Sigmoid colon (tissue), 4 donors: ENCODE results near the gene P2RX3.

ENCODE experiments used
- EP300 ChIP-seq, 4 donors: sonication (generic); formaldehyde crosslinking; IDR thresholded peaks; one replicate each; pipeline ENCODE4 v1.6.1; 2017; ENCODE audit warnings: antibody characterized with exemption in 4 of 4
- POLR2AphosphoS5 ChIP-seq, 4 donors: sonication (generic); formaldehyde crosslinking; IDR thresholded peaks; one replicate each; pipeline ENCODE4 v1.6.1; 2017; ENCODE audit warnings: antibody characterized with exemption in 4 of 4
- TF ChIP-seq, protein P1 (sequence below), 4 experiments: fragments of 450-650 bp in 3 of 4; fragments of 200-600 bp in 1 of 4; IDR thresholded peaks; one replicate each; pipeline ENCODE4 v1.5.1; 2016 to 2019; ENCODE audit warnings: antibody characterized with exemption in 4 of 4, mild to moderate bottlenecking in 3 of 4, moderate library complexity in 2 of 4

GRCh38 chr11:57323167-57323854, 14.8 kb upstream of the P2RX3 start:
- TF ChIP-seq, protein P1, sequence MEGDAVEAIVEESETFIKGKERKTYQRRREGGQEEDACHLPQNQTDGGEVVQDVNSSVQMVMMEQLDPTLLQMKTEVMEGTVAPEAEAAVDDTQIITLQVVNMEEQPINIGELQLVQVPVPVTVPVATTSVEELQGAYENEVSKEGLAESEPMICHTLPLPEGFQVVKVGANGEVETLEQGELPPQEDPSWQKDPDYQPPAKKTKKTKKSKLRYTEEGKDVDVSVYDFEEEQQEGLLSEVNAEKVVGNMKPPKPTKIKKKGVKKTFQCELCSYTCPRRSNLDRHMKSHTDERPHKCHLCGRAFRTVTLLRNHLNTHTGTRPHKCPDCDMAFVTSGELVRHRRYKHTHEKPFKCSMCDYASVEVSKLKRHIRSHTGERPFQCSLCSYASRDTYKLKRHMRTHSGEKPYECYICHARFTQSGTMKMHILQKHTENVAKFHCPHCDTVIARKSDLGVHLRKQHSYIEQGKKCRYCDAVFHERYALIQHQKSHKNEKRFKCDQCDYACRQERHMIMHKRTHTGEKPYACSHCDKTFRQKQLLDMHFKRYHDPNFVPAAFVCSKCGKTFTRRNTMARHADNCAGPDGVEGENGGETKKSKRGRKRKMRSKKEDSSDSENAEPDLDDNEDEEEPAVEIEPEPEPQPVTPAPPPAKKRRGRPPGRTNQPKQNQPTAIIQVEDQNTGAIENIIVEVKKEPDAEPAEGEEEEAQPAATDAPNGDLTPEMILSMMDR (IDR thresholded peaks at IDR 0.05): no peak
- TF ChIP-seq POLR2AphosphoS5 (IDR thresholded peaks at IDR 0.05) (no peak), EP300 (IDR thresholded peaks at IDR 0.05) (no peak)
